Measurements from ENCODE around the gene SLC44A5.

GRCh38 chr1:75317976-75318375 is 292.9 kb downstream of the SLC44A5 start:
- TF ChIP-seq TCF7L2 (IDR thresholded peaks at IDR 0.05; ENCODE audit: low read depth, low read length) (no peak), SIN3A (IDR thresholded peaks at IDR 0.05; ENCODE audit: borderline replicate concordance, insufficient read depth, low read depth, low read length) (no peak), CTCF (IDR thresholded peaks at IDR 0.05) (no peak), REST (IDR thresholded peaks at IDR 0.05; ENCODE audit: insufficient read depth in 1 of 2, low read depth in 2 of 2, low read length in 1 of 2) (no peak), POLR2AphosphoS5 (IDR thresholded peaks at IDR 0.05; ENCODE audit: low read depth, low read length) (no peak)

All from Panc1 (cell line).